HepG2 (cell line): Measurements from ENCODE around the gene ATG4B. TPM values are rescaled to one million over a fixed set of nuclear protein-coding genes. Genes with fewer than 3 reads are reported as not detected.

Source experiments
- GABPB1 ChIP-seq: IDR thresholded peaks from 2 replicates; pipeline ENCODE4 v1.6.1; 2016; ENCODE audit warnings: mild to moderate bottlenecking, missing genetic modification reagents, moderate library complexity, missing compliant biosample characterization
- KLF12 ChIP-seq: sonication (generic); formaldehyde crosslinking; IDR thresholded peaks from 2 replicates; pipeline ENCODE4 v1.4.0; 2020; ENCODE audit warnings: missing genetic modification reagents, borderline replicate concordance
- MED1 ChIP-seq: sonication (generic); formaldehyde crosslinking; IDR thresholded peaks from 2 replicates; pipeline ENCODE4 v1.4.0; 2020; ENCODE audit warnings: missing genetic modification reagents
- NCOA1 ChIP-seq: sonication (generic); formaldehyde crosslinking; IDR thresholded peaks from 2 replicates; pipeline ENCODE4 v1.9.0; 2021; ENCODE audit warnings: missing genetic modification reagents
- RARA ChIP-seq: IDR thresholded peaks from 2 replicates; pipeline ENCODE4 v1.6.1; 2016; ENCODE audit warnings: missing genetic modification reagents, missing compliant biosample characterization
- RBFOX2 ChIP-seq: fragments of 200-400 bp; formaldehyde crosslinking; IDR thresholded peaks from 2 replicates; pipeline ENCODE4 v1.6.1; 2017; ENCODE audit warnings: low read depth, mild to moderate bottlenecking, low read length
- RXRA ChIP-seq: sonication (generic); formaldehyde crosslinking; IDR thresholded peaks from 2 replicates; pipeline ENCODE4 v1.5.1; 2020; ENCODE audit warnings: missing genetic modification reagents
- SP140L ChIP-seq: sonication (generic); formaldehyde crosslinking; IDR thresholded peaks from 2 replicates; pipeline ENCODE4 v1.4.0; 2020; ENCODE audit warnings: missing genetic modification reagents, borderline replicate concordance
- SP5 ChIP-seq: IDR thresholded peaks from 2 replicates; pipeline ENCODE4 v1.6.1; 2016; ENCODE audit warnings: low read depth, borderline replicate concordance
- THAP11 ChIP-seq: IDR thresholded peaks from 2 replicates; pipeline ENCODE4 v1.6.1; 2016; ENCODE audit warnings: missing biosample characterization, missing genetic modification reagents
- ZBTB40 ChIP-seq, 2 experiments: fragments of 450-650 bp in 1 of 2; sonication (generic) in 1 of 2; formaldehyde crosslinking in 1 of 2; IDR thresholded peaks; 2 replicates each; pipeline versions ENCODE4 v1.6.1 to v1.8.0; 2016 to 2022; ENCODE audit warnings: antibody characterized with exemption in 1 of 2, mild to moderate bottlenecking in 1 of 2, missing genetic modification reagents in 1 of 2
- ZFYVE20 ChIP-seq: sonication (generic); formaldehyde crosslinking; IDR thresholded peaks from 2 replicates; pipeline ENCODE4 v1.8.0; 2023; ENCODE audit warnings: low read depth, mild to moderate bottlenecking, moderate library complexity, missing genetic modification reagents, borderline replicate concordance
- ZNF124 ChIP-seq: sonication (generic); formaldehyde crosslinking; IDR thresholded peaks from 2 replicates; pipeline ENCODE4 v1.4.0; 2020; ENCODE audit warnings: missing genetic modification reagents
- ZNF333 ChIP-seq: sonication (generic); formaldehyde crosslinking; IDR thresholded peaks from 2 replicates; pipeline ENCODE4 v1.4.0; 2020; ENCODE audit warnings: mild to moderate bottlenecking, missing genetic modification reagents, borderline replicate concordance
- ZNF484 ChIP-seq: sonication (generic); formaldehyde crosslinking; IDR thresholded peaks from 2 replicates; pipeline ENCODE4 v1.5.1; 2020; ENCODE audit warnings: mild to moderate bottlenecking, low read depth, missing genetic modification reagents, borderline replicate concordance
- ZNF850 ChIP-seq: sonication (generic); formaldehyde crosslinking; conservative IDR thresholded peaks from 2 replicates; pipeline ENCODE4 v1.9.0; 2021; ENCODE audit warnings: mild to moderate bottlenecking, missing genetic modification reagents
- polyA plus RNA-seq, 8 experiments: library from polyadenylated mRNA; depleted of rRNA in 3 of 8; stranded (reverse) in 7 of 8; unstranded in 1 of 8; fragments of >200 nt; fragmentation: Illumina TruSeq in 4 of 8; extraction: Trizol in 4 of 8; gene quantifications; 2 replicates each; pipeline versions ENCODE4 v1.2.1 to v1.2.3, GENCODE V29; 2011 to 2016; ENCODE audit warnings: low read depth in 4 of 8, missing spikeins in 1 of 8, mixed read lengths in 1 of 8; ENCODE audit not compliant: insufficient read depth in 1 of 8
- total RNA-seq, 5 experiments: library from RNA; depleted of rRNA; stranded (reverse); fragments of >200 nt; fragmentation: Illumina TruSeq; extraction: Trizol; gene quantifications; 2 replicates each; pipeline ENCODE4 v1.2.3, GENCODE V29; 2016; ENCODE audit warnings: low read depth in 1 of 5
- TF ChIP-seq, protein P1 (sequence below): sonication (generic); formaldehyde crosslinking; IDR thresholded peaks from 2 replicates; pipeline ENCODE4 v1.5.1; 2020; ENCODE audit warnings: missing genetic modification reagents, mild to moderate bottlenecking, borderline replicate concordance
- TF ChIP-seq, protein P2 (sequence below): sonication (generic); formaldehyde crosslinking; IDR thresholded peaks from 2 replicates; pipeline ENCODE4 v1.4.0; 2020; ENCODE audit warnings: mild to moderate bottlenecking, missing genetic modification reagents

The ATG4B gene
- total and polyA plus RNA-seq, 2 of the 13 experiments (the other 11 are each of a cell fraction or from before 2014, with no cell fraction given) = 95.5 to 239 TPM

- TF ChIP-seq ZBTB40 (IDR thresholded peaks at IDR 0.05) = no peak
- TF ChIP-seq ZBTB40 (CRISPR knock-in tag; IDR thresholded peaks at IDR 0.05) = peak; percentile 65; the same call in 1 of the 2 replicates
- TF ChIP-seq RBFOX2 = peak; percentile 66
- peak; percentile 52; the same call in 1 of the 2 replicates for TF ChIP-seq RXRA (CRISPR knock-in tag)
- TF ChIP-seq, protein P1, sequence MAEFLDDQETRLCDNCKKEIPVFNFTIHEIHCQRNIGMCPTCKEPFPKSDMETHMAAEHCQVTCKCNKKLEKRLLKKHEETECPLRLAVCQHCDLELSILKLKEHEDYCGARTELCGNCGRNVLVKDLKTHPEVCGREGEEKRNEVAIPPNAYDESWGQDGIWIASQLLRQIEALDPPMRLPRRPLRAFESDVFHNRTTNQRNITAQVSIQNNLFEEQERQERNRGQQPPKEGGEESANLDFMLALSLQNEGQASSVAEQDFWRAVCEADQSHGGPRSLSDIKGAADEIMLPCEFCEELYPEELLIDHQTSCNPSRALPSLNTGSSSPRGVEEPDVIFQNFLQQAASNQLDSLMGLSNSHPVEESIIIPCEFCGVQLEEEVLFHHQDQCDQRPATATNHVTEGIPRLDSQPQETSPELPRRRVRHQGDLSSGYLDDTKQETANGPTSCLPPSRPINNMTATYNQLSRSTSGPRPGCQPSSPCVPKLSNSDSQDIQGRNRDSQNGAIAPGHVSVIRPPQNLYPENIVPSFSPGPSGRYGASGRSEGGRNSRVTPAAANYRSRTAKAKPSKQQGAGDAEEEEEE (CRISPR knock-in tag) = no peak
- TF ChIP-seq RARA (CRISPR knock-in tag) = 0 out of 2 replicates have a peak, but pooled peaks have one; percentile 18
- TF ChIP-seq, protein P2, sequence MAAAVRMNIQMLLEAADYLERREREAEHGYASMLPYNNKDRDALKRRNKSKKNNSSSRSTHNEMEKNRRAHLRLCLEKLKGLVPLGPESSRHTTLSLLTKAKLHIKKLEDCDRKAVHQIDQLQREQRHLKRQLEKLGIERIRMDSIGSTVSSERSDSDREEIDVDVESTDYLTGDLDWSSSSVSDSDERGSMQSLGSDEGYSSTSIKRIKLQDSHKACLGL = peak; percentile 96
- TF ChIP-seq ZFYVE20 = no peak
- TF ChIP-seq ZNF850 (CRISPR knock-in tag) = no peak
- no peak for TF ChIP-seq NCOA1 (CRISPR knock-in tag)
- TF ChIP-seq KLF12 (CRISPR knock-in tag) = peak; percentile 68; the same call in 1 of the 2 replicates
- peak; percentile 71 for TF ChIP-seq GABPB1 (CRISPR knock-in tag)
- TF ChIP-seq ZNF124 (CRISPR knock-in tag) = no peak
- peak; percentile 88; the same call in 1 of the 2 replicates for TF ChIP-seq ZNF333 (CRISPR knock-in tag)
- no peak for TF ChIP-seq SP5 (CRISPR knock-in tag)
- peak; percentile 85; the same call in 1 of the 2 replicates for TF ChIP-seq ZNF484
- TF ChIP-seq MED1 (CRISPR knock-in tag) = peak; percentile 43; the same call in 1 of the 2 replicates
- no peak for TF ChIP-seq SP140L (CRISPR knock-in tag)
- TF ChIP-seq THAP11 (CRISPR knock-in tag) = no peak
Observed at GRCh38 chr2:241636182-241637017, 1.1 kb upstream of the ATG4B start (continued).
